ENCODE measurements around the gene FUT3.

GRCh38 chr19:5827891-5828660 is 23.2 kb downstream of the FUT3 start:
- TF ChIP-seq CTCF (conservative IDR thresholded peaks at IDR 0.05; ENCODE audit: low read length), result no peak
- no peak for TF ChIP-seq EZH2phosphoT487 (IDR thresholded peaks at IDR 0.05; ENCODE audit: borderline replicate concordance)
